IPS DF 4.7 (cell line): ENCODE results near the gene CDK17.
"Not testable (repeated sequence)": the region's sequence is repeated elsewhere in the genome, so short reads cannot be mapped to it uniquely, and the experiment has no call there.

Experiments used
- DNase-seq: peaks from one replicate; pipeline ENCODE4 v3.0.0-alpha.2; 2013; ENCODE audit warnings: low spot score; ENCODE audit errors: extremely low read depth

Gene CDK17

GRCh38 chr12:96419576-96420276, 19.5 kb upstream of the CDK17 start:
- no peak for DNase-seq

DNA sequence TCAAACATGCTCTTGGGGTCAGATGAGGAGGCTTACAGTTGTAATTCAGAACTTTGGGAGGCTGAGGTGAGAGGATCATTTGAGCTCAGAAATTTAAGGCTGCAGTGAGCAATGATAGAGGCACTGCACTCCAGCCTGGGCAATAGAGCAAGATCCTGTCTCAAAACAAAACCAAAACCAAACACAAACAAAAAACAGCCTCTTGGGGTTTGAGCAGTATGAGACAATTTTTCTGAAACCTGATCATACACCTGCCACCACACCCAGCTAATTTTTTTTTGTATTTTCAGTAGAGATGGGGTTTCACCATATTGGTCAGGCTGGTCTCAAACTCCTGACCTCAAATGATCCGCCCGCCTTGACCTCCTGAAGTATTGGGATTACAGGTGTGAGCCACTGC, 17.4 kb upstream of the CDK17 start:
- not testable (repeated sequence) for DNase-seq

DNA sequence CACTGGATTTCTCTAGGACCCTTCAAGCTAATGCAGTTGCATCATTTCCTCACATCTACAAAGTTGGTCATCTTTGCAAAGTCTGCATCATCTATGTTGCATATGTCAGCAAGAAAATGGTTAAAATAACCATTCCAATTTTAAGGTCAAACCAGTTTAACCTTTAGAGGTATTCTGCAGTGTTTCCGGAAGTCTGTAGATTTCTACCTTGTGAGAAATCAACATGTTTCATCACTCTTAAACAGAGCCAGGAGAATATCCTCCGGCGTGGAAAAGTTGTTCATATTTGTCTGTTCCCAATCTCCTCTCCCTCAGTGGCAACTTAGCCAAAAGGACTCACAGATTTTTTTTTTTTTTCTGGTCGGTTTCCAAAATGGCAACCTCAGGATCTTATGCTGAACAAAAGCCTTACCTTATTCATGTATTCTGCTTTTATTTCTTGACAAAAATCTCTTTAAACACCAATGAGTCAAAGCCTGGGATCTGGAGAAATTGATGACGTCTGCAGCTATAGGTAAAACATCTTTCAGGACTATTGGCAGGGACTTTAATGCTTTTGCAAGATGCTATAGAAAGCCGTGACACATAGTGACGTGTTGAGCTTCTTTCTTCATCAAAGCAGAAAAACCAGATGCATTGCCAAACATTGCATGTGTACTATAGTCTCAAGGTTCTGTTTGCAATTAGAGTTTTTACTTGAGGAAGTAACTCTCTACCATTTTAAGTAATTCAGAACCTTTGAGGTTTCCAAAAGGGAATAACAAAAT, 16.0 kb upstream of the CDK17 start:
- DNase-seq: no peak

DNA sequence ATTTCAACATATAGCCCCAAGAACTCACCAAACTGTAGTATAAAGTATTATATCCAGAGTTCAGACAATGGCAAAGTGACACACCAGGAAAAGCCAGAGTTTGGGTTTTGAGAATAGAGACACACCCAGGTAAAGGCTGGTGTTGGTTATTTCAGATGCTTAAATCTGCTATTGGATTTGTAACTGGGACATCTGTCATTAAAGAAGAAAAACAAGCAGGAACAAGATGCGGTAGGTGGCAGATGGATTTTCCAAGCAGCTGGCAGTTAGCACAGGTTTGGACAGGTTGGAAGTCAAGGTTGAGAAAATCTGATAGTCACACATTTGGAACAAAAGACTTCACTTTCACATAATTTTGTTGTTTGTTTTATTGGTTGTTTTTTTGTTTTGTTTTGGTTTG, 14.4 kb upstream of the CDK17 start:
- DNase-seq: no peak

DNA sequence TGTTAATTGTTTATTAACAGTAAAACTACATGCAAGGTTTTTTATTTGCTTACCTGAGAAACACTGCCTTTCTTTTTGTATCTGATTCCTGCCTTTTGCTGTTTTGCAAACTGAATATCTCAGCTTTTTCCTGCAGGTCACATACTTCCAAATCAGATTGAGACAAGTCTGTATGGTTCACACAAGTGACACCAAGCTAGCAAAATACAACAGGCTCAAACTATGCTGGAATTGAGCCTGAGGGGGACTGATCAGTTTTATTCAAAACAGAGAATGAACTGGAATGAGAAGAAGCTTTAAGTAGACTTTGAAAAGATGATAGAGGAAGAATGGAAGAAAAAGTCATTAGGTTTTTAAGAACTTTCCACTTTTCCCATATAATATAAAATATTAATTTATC, 12.2 kb upstream of the CDK17 start:
- DNase-seq: no peak

GRCh38 chr12:96409731-96410130, 9.5 kb upstream of the CDK17 start:
- no peak for DNase-seq

- no peak for DNase-seq
Measured at GRCh38 chr12:96408993-96409392, 8.8 kb upstream of the CDK17 start.

- not testable (repeated sequence) for DNase-seq
Measured at GRCh38 chr12:96407429-96408097, 7.3 kb upstream of the CDK17 start.

GRCh38 chr12:96404696-96405095, 4.5 kb upstream of the CDK17 start:
- no peak for DNase-seq

DNA sequence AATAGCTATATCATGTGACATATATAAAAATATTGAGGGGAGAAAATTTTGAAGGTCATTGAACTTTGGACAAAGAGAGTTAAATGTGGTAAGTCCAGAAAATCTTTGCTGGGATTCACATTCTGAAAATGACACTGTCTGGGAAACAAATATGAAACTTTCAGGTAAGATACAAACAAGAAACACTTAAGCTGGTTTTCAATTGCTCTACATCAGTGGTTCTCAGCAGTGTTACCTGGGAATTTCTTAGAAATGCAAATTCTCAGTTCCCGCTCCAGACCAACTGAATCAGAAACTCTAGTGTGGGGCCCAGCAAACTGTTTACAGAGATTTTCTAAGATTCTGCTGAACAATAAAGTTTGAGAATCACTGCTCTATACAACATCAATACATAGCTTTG, 3.6 kb upstream of the CDK17 start:
- DNase-seq: no peak

DNA sequence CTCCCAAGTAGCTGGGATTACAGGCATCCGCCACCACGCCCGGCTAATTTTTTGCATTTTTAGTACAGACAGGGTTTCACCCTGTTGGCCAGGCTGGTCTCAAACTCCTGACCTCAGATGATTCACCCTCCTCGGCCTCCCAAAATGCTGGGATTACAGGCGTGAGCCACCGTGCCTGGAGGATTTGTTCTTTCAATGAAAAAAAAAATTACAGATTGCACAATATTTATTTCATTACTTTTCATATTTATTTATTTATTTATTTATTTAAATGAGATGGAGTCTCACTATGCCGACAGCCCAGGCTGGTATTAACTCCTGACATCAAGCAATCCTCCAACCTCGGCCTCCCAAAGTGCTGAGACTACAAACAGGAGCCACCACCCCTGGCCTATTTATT, 2.3 kb upstream of the CDK17 start:
- DNase-seq: not testable (repeated sequence)

- DNase-seq: no peak
Measured at GRCh38 chr12:96402061-96402460, 1.8 kb upstream of the CDK17 start.

- no peak for DNase-seq
Measured at GRCh38 chr12:96401076-96401871, 1.0 kb upstream of the CDK17 start.

DNA sequence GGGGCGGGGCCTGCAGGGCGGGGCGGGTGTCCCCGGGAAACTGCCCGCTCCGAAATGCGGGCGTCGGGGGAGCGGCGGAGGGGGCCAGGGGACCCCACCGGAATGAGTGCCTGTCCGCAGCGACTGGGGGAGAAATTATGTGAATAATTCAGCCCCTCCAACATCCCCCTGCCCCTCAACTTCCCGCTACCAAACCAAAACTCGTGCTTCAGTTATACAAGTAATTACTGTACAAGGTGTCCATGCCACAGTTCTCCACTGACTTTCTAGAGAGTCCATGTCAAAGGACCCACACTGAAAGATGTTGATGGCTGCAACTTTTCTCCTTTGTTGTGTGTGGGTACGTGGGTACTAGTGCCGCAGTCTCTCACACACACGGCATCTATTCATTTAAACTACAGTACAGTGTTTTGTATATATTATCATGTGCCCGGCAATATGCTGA, 414 bp upstream of the CDK17 start:
- DNase-seq: no peak

- no peak for DNase-seq
Measured at GRCh38 chr12:96399120-96399918, 920 bp downstream of the CDK17 start.

DNA sequence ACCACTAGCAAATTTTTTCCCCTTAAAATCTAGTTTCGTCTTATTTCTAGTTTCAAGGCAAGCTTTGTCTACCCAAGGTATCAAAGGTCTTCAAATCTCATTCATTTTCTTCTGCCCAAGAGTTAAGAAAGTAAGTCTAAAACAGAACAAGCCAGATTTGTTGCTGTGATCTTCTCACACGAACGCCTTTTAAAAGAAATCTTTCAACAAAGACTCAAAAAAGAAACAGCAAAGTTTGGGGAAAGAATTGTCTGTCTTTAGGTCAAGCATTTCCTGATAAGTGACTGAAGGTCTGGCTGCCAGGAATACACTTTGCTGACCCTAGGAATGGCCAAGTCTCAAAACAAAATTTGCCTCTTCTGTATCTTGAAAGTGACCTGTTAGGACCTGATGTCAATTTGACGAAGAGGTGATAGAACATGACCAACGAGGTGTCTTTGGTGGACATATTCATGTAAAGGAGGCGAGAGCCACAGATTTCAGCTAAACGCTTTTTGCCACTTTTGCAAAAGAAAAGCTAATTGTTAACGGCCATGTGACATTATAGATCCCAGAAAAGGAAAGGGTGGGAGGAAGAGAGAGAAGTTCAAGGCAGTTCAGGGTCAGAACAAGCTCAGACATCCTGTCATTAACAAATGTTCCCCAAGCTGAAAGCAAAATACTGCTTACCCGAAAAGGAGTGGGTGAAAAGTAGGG, 1.7 kb downstream of the CDK17 start:
- no peak for DNase-seq

DNA sequence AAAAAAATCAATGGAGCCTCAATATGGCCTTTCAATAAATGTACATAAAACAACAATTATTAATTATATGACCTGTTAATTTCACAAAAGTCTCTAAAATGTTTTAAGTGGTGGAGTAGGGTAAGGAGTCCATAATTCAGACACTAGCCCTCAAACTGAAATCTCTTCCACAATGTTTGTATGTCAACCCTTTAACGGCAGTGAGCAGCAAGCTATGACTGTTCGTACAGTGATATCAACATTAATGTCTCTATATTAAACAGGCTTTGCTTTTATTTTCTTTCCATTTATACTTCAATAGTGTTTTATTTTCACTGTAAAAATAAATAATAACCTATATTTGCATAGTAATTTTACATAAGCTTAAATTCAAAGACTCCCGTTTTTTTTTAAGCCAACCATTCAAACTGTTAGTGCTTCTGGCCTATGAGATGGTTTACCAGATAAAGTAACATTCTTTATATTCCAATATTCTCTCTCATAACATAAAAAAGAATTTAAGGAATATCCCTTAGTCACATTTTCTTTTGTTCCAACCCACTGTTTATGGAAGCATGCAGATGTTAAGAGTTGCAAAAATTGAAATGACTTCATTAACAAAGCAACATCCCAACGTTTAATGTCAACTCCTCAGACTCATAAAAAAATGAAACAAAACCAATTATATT, 2.3 kb downstream of the CDK17 start:
- DNase-seq: no peak

DNA sequence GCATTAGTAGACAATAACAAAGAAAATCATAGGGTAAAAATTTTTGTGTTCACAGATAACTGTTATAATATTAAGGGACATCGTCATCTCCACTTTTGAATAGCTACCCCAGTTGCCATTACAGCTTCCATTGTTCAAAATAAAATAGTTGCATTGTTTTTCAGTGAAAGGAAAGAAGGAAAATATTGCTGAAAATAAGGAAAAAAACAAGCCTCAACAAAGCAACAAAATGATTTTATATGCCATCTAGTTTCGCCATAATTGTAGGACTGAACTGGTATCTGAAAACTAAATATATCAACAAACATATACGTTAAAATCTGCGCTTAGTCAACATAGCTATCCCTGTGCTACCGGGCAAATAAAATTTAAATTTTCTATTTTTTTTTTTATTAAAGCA, 3.3 kb downstream of the CDK17 start:
- DNase-seq: no peak

GRCh38 chr12:96396209-96396608, 4.0 kb downstream of the CDK17 start:
- DNase-seq: no peak

DNA sequence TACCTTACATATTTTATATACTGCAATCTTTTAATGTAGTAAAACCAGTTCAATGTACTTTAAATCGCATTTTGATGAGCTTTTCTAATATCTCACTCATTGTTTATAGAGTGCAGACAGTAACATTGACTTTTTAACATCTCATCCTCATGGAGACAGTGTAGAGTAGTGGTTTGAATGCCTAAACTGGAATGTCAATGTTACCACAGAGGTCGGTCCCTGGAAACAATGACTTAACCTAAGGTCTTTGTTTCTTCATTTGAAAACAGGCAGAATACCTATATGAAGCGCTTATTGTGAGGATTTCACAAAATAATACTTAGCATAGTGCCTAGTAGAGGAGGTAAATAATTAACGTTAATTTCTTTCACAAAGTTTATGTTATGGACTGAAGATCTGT, 5.0 kb downstream of the CDK17 start:
- no peak for DNase-seq
